GM10266 (cell line): ENCODE results near the gene HOXD4.

ENCODE experiments used
- DNase-seq: peaks from one replicate; pipeline ENCODE4 v3.0.0; 2012; ENCODE audit errors: extremely low spot score
- TF ChIP-seq, protein P1 (sequence below): IDR thresholded peaks from 2 replicates; pipeline ENCODE4 v1.5.1; 2012; ENCODE audit warnings: mild to moderate bottlenecking, low read depth; ENCODE audit not compliant: control insufficient read depth, insufficient read depth; ENCODE audit errors: missing control alignments

Gene HOXD4

GRCh38 chr2:176110415-176111308, 40.7 kb upstream of the HOXD4 start:
- TF ChIP-seq, protein P1, sequence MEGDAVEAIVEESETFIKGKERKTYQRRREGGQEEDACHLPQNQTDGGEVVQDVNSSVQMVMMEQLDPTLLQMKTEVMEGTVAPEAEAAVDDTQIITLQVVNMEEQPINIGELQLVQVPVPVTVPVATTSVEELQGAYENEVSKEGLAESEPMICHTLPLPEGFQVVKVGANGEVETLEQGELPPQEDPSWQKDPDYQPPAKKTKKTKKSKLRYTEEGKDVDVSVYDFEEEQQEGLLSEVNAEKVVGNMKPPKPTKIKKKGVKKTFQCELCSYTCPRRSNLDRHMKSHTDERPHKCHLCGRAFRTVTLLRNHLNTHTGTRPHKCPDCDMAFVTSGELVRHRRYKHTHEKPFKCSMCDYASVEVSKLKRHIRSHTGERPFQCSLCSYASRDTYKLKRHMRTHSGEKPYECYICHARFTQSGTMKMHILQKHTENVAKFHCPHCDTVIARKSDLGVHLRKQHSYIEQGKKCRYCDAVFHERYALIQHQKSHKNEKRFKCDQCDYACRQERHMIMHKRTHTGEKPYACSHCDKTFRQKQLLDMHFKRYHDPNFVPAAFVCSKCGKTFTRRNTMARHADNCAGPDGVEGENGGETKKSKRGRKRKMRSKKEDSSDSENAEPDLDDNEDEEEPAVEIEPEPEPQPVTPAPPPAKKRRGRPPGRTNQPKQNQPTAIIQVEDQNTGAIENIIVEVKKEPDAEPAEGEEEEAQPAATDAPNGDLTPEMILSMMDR = no peak
- no peak for DNase-seq

DNA sequence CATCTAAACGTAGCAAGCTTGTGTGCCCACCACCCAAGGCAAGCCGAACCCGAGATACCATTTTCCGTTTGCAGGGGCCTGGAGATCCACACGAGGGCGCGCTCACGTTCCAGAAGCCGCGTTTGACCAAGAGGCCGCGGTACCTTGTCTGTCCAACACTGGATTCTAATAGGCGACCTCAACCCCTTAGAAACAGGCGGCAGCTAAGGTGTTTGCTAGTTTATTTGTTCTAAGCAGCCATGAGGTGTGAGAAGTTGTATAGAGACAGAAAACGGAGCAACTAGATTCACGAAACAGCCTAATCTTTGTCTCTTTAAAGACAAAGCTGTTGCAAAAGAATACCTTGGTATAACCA, 40.1 kb upstream of the HOXD4 start:
- peak; percentile 78 for DNase-seq

GRCh38 chr2:176111846-176112374, 39.4 kb upstream of the HOXD4 start:
- TF ChIP-seq, protein P1 = no peak
- DNase-seq = no peak

More for the DNA sequence above, 40.1 kb upstream of the HOXD4 start:
- TF ChIP-seq, protein P1 = peak; percentile 70

GRCh38 chr2:176112375-176113302, 38.7 kb upstream of the HOXD4 start:
- TF ChIP-seq, protein P1 = no peak

GRCh38 chr2:176114120-176114929, 37.0 kb upstream of the HOXD4 start:
- TF ChIP-seq, protein P1 = no peak
- DNase-seq = no peak

More at GRCh38 chr2:176112375-176113302, 38.7 kb upstream of the HOXD4 start:
- DNase-seq = no peak

DNA sequence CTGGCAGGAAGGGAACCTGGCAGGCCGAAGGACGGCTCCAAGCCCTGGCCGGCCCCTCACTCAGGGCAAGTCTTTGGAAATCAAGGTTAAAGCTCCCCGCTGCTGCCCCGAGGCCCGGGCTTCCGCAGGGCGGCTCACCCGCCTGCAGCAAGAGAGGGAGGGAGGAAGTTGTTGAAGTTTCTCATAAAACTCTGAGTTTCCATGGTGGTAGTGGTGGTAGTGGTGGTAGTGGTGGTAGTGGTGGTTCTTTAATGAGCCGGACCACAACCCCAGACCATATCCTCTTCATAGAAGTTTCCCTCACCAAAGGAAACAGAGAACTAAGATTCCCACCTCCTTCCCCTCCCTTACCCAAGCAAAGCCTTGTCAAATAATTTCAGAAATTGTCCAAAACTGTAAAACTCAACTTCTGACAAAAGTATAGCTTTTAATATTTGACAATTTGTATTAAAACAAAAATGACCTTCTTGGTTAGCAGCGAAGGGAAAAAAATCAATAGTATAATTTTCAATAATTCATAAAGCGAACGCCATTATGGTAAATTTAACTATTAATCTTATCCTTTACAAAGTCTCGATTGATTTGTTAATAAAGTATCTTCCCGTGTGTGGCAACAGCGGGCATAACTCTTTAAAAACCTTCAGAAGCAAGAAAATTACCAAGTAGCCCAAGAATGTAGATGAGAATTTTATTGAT, 36.3 kb upstream of the HOXD4 start:
- DNase-seq = no peak
- TF ChIP-seq, protein P1 = no peak
